ENCODE data around the gene FAM43B. TPM values are rescaled to one million over a fixed set of nuclear protein-coding genes. Genes with fewer than 3 reads are reported as not detected.
"Not testable (repeated sequence)": the region's sequence is repeated elsewhere in the genome, so short reads cannot be mapped to it uniquely, and the experiment has no call there.

The FAM43B gene
- total RNA-seq = not detected in 2 replicates

- no peaks in the 10 kb centered on the region for H3K4me1 Mint-ChIP-seq (ENCODE audit: low read depth)
- no peak for DNase-seq (ENCODE audit: low spot score)
- H3K27ac Mint-ChIP-seq = no peak within 1 kb of the TSS
- no peaks in the 10 kb centered on the region for H3K9me3 Mint-ChIP-seq
- intact Hi-C loops (cut with micrococcal nuclease) = no loop called here
- H3K4me3 Mint-ChIP-seq = no peak within 1 kb of the TSS
- peaks cover 43% of the 10 kb centered on the region for H3K27me3 Mint-ChIP-seq (ENCODE audit: insufficient read depth)
- no peaks in the 10 kb centered on the region for H3K36me3 Mint-ChIP-seq (ENCODE audit: low read depth)
These were observed at the start of gene FAM43B for GRCh38 chr1:20551945-20552727. Gene FAM43B, plus strand, starts transcription at chr1:20552573. Its CDS starts 401 bp downstream, at chr1:20552974.

GRCh38 chr1:20505488-20505887, 46.9 kb upstream of the FAM43B start:
- intact Hi-C loops (cut with micrococcal nuclease) = loop anchor here (5.0 kb wide), 1 partner anchor 708 kb away; the partner anchor contains the start of gene TMCO4
- peaks cover 15% of the 10 kb centered on the region for H3K36me3 Mint-ChIP-seq (ENCODE audit: low read depth)
- H3K4me3 Mint-ChIP-seq = peak overlapping the region; percentile 11
- H3K27ac Mint-ChIP-seq = no peak overlapping the region
- DNase-seq (ENCODE audit: low spot score) = no peak
- peaks cover 11% of the 10 kb centered on the region for H3K4me1 Mint-ChIP-seq (ENCODE audit: low read depth)
- H3K27me3 Mint-ChIP-seq (ENCODE audit: insufficient read depth) = peaks cover 2% of the 10 kb centered on the region
- H3K9me3 Mint-ChIP-seq = no peaks in the 10 kb centered on the region

DNA sequence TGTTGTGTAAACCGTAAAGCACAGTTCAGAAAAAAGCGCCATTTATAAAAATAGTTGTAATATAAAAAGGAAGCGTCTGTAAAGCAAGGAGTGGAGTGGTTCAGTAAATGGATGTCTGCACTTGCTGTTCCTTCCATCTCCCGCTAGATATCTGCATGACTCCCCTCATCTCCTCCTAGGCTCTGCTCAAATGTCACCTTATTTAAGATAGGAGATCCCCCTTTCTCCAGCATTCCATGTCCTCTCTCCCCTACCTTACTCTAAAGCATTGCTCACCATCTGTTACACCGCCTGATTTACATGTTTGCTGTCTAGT, 45.2 kb upstream of the FAM43B start:
- H3K4me1 Mint-ChIP-seq (ENCODE audit: low read depth) = peaks cover 11% of the 10 kb centered on the region
- H3K27me3 Mint-ChIP-seq (ENCODE audit: insufficient read depth) = peaks cover 4% of the 10 kb centered on the region
- H3K4me3 Mint-ChIP-seq = peak overlapping the region; percentile 93
- peak overlapping the region; percentile 93 for H3K27ac Mint-ChIP-seq
- no peaks in the 10 kb centered on the region for H3K9me3 Mint-ChIP-seq
- intact Hi-C loops (cut with micrococcal nuclease) = loop anchor here (5.0 kb wide), 1 partner anchor 710 kb away; the partner anchor contains the start of gene TMCO4
- H3K36me3 Mint-ChIP-seq (ENCODE audit: low read depth) = peaks cover 8% of the 10 kb centered on the region
- DNase-seq (ENCODE audit: low spot score) = no peak

DNA sequence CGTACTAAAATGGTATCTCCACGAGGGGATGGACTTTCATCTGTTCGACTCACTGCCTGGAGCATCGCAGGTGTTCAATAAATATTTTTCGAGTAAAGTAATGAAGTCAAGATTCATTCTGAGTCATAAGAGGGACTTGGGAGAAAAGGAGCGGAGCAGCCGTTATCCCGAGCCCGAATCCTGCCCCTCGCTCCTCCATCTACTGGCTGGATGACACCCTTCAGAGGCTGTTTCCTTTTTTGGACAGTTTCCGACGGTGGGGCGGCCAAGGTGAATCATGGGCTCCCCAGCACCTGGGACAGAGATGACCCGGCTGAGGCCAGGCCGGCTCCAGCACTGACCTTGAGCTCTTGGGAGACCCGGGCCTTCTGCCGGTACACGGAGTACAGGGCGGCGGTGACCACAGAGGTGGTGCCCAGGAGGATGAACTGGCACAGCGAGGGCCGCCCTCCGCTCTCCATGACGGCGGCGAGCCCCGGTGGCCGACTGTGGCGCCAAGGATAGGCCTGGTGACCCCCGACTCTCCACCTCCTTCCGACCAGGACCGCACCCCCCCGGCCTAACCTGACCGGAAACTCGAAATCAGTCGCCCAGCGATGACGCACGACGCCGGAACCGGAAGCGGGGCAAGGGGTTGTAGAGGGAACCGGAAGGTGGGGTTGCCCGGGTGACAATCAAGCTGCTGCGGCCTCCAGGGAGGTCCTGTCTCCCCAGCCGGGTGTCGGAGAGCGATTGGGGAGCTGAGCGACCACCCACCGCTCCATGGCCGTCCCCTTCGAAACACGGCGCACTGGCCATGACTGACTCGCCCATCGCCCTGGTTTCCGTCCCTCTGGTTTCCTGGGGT, 44.6 kb upstream of the FAM43B start, which contains the start of gene MUL1:
Gene MUL1, minus strand, starts transcription at position 588 of the 847 bp plus-strand sequence. Its CDS starts 127 bp downstream, at position 461.
- H3K27ac Mint-ChIP-seq = peak within 1 kb of the TSS; percentile 93
- intact Hi-C loops (cut with micrococcal nuclease) = loop anchor here (1.0 to 5.0 kb wide), 6 partner anchors 21 to 710 kb away; partner anchors contain the start of genes CAMK2N1, DDOST, OTUD3 and SH2D5
- peak within 1 kb of the TSS; percentile 93 for H3K4me3 Mint-ChIP-seq
- H3K4me1 Mint-ChIP-seq (ENCODE audit: low read depth) = peaks cover 11% of the 10 kb centered on the region
- peaks cover 4% of the 10 kb centered on the region for H3K27me3 Mint-ChIP-seq (ENCODE audit: insufficient read depth)
- H3K36me3 Mint-ChIP-seq (ENCODE audit: low read depth) = peaks cover 7% of the 10 kb centered on the region
- H3K9me3 Mint-ChIP-seq = no peaks in the 10 kb centered on the region
- peak; percentile 91 for DNase-seq (ENCODE audit: low spot score)

DNA sequence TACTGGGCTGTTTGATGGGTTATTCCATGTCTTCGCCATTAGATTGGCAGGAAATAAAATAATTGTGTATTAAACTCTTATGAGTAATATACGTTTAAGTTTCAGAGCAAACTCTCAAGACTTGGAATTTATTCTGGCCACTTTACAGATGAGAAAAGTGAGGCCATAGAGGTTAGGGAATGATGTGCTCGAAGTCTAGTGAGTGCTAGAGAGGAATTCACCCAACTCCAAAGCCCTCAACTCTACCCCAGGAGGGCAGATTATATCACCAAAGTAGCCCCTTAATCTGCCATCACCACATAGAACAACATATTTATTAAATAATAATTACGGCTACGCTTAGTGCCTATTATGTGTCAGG, 44.0 kb upstream of the FAM43B start:
- peak overlapping the region; percentile 93 for H3K4me3 Mint-ChIP-seq

DNA sequence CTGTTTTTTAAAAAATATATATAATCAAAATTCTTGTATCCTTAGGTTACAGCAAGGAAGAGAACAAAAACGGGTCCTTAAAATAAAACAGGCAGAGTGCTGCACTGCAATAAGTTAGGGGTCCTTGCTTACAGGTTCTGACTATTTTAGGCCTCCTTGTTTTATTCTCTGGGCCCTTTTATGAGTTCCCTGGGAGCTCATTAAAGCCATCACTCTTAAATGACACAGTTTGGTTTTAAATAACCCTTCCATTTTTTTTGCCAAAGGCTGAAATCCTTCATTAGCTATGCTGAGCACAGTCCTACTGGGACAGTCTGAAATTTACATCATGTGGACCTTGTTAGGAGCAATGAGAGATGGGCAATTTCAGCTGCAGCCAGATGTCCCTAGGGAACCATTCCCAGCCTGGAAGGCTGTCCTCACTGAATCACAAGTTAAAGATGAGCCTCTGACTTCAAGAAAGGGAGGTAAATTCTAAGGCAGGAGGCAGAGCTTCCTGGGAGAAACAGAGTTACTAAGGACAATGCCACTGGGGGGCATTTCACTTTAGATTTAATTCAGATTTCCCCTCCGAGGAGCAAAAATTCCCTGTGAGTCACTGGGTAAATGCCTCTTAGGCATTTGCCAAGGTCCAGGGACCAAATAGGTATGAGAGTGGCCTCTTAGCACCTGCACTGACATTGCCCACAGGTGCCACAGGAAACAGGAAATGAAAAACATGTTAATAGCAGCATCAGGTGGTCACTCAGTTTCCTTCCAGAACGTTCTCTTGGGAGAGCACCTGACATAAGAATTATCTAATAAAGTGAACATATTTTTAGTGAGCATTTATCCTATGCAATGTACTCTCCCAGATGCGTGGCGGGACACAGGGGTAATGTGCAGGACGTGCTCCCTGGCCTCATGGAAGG, 40.6 kb upstream of the FAM43B start:
- H3K4me1 Mint-ChIP-seq (ENCODE audit: low read depth) = peaks cover 6% of the 10 kb centered on the region
- peaks cover 6% of the 10 kb centered on the region for H3K27me3 Mint-ChIP-seq (ENCODE audit: insufficient read depth)
- no peak overlapping the region for H3K27ac Mint-ChIP-seq
- DNase-seq (ENCODE audit: low spot score) = no peak
- no peaks in the 10 kb centered on the region for H3K9me3 Mint-ChIP-seq
- peaks cover 5% of the 10 kb centered on the region for H3K36me3 Mint-ChIP-seq (ENCODE audit: low read depth)
- no peak overlapping the region for H3K4me3 Mint-ChIP-seq
- intact Hi-C loops (cut with micrococcal nuclease) = no loop called here

More for the DNA sequence above, 44.0 kb upstream of the FAM43B start:
- H3K9me3 Mint-ChIP-seq = no peaks in the 10 kb centered on the region
- H3K4me1 Mint-ChIP-seq (ENCODE audit: low read depth) = peaks cover 11% of the 10 kb centered on the region
- H3K27ac Mint-ChIP-seq = peak overlapping the region; percentile 93
- peaks cover 6% of the 10 kb centered on the region for H3K27me3 Mint-ChIP-seq (ENCODE audit: insufficient read depth)
- no peak for DNase-seq (ENCODE audit: low spot score)
- H3K36me3 Mint-ChIP-seq (ENCODE audit: low read depth) = peaks cover 7% of the 10 kb centered on the region
- intact Hi-C loops (cut with micrococcal nuclease) = loop anchor here (1.0 to 5.0 kb wide), 6 partner anchors 22 to 711 kb away; partner anchors contain the start of genes CAMK2N1, DDOST, OTUD3 and SH2D5

- intact Hi-C loops (cut with micrococcal nuclease); DNase-seq (ENCODE audit: low spot score); H3K27me3 Mint-ChIP-seq (ENCODE audit: insufficient read depth); H3K4me1 Mint-ChIP-seq (ENCODE audit: low read depth); H3K9me3 Mint-ChIP-seq; H3K27ac Mint-ChIP-seq; H3K4me3 Mint-ChIP-seq; H3K36me3 Mint-ChIP-seq (ENCODE audit: low read depth): not testable (repeated sequence)
These were observed 32.6 kb upstream of the FAM43B start for GRCh38 chr1:20519609-20520262.

- no peaks in the 10 kb centered on the region for H3K9me3 Mint-ChIP-seq
- no peak overlapping the region for H3K27ac Mint-ChIP-seq
These were observed 30.2 kb upstream of the FAM43B start for GRCh38 chr1:20521960-20522861.

GRCh38 chr1:20526267-20526666, 26.1 kb upstream of the FAM43B start:
- Mint-ChIP-seq H3K9me3 (no peaks in the 10 kb centered on the region), H3K4me3 (no peak overlapping the region), H3K4me1 (ENCODE audit: low read depth) (no peaks in the 10 kb centered on the region), H3K27me3 (ENCODE audit: insufficient read depth) (peaks cover 15% of the 10 kb centered on the region), H3K27ac (no peak overlapping the region), H3K36me3 (ENCODE audit: low read depth) (no peaks in the 10 kb centered on the region)
- DNase-seq (ENCODE audit: low spot score) = no peak
- intact Hi-C loops (cut with micrococcal nuclease) = no loop called here

More at GRCh38 chr1:20521960-20522861, 30.2 kb upstream of the FAM43B start:
- DNase-seq (ENCODE audit: low spot score) = peak; percentile 35
- intact Hi-C loops (cut with micrococcal nuclease) = loop anchor here (1.0 to 2.0 kb wide), 2 partner anchors 111 to 118 kb away; partner anchors contain the start of gene PINK1
- no peak overlapping the region for H3K4me3 Mint-ChIP-seq
- no peaks in the 10 kb centered on the region for H3K36me3 Mint-ChIP-seq (ENCODE audit: low read depth)
- peaks cover 3% of the 10 kb centered on the region for H3K27me3 Mint-ChIP-seq (ENCODE audit: insufficient read depth)
- H3K4me1 Mint-ChIP-seq (ENCODE audit: low read depth) = no peaks in the 10 kb centered on the region

GRCh38 chr1:20528221-20528620, 24.2 kb upstream of the FAM43B start:
- Mint-ChIP-seq H3K4me1 (ENCODE audit: low read depth) (no peaks in the 10 kb centered on the region), H3K4me3 (no peak overlapping the region), H3K27me3 (ENCODE audit: insufficient read depth) (peaks cover 20% of the 10 kb centered on the region), H3K9me3 (no peaks in the 10 kb centered on the region), H3K36me3 (ENCODE audit: low read depth) (no peaks in the 10 kb centered on the region), H3K27ac (no peak overlapping the region)
- DNase-seq (ENCODE audit: low spot score) = no peak
- intact Hi-C loops (cut with micrococcal nuclease) = no loop called here

GRCh38 chr1:20530306-20530705, 22.1 kb upstream of the FAM43B start:
- no peaks in the 10 kb centered on the region for H3K9me3 Mint-ChIP-seq
- intact Hi-C loops (cut with micrococcal nuclease) = no loop called here
- H3K4me1 Mint-ChIP-seq (ENCODE audit: low read depth) = no peaks in the 10 kb centered on the region
- H3K4me3 Mint-ChIP-seq = no peak overlapping the region
- no peak overlapping the region for H3K27ac Mint-ChIP-seq
- no peak for DNase-seq (ENCODE audit: low spot score)
- peaks cover 34% of the 10 kb centered on the region for H3K27me3 Mint-ChIP-seq (ENCODE audit: insufficient read depth)
- H3K36me3 Mint-ChIP-seq (ENCODE audit: low read depth) = no peaks in the 10 kb centered on the region
